CD4-positive, alpha-beta T cell treated with Interleukin-2 at 100 ng/mL for 4 hours (primary cell): ENCODE results near the gene SH3GLB1.

ENCODE experiments used
- DNase-seq: peaks from one replicate; pipeline ENCODE4 v3.0.0-alpha.2; 2020; ENCODE audit warnings: low spot score

The SH3GLB1 gene

DNA sequence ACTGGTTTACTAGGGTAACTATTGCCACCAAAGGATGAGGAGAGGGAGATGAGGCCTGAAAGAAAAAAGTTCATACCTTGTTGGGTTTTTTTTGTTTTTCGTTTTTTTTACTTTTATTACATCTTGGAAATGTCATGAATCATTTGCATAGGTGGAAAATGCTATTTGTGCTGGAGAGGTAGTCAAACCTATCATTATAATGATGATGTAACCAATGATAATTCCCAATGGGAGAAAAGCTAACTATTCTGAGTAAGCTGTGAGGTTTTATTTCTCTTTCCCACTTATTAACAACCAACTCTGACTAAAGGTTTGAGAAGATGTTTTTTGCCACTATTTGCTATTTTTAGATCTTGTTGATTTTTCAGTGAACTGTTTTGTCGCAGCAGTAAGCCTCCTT is 29.0 kb downstream of the SH3GLB1 start:
- DNase-seq: no peak

GRCh38 chr1:86739648-86740509 is 35.5 kb downstream of the SH3GLB1 start:
- DNase-seq: peak; percentile 26

DNA sequence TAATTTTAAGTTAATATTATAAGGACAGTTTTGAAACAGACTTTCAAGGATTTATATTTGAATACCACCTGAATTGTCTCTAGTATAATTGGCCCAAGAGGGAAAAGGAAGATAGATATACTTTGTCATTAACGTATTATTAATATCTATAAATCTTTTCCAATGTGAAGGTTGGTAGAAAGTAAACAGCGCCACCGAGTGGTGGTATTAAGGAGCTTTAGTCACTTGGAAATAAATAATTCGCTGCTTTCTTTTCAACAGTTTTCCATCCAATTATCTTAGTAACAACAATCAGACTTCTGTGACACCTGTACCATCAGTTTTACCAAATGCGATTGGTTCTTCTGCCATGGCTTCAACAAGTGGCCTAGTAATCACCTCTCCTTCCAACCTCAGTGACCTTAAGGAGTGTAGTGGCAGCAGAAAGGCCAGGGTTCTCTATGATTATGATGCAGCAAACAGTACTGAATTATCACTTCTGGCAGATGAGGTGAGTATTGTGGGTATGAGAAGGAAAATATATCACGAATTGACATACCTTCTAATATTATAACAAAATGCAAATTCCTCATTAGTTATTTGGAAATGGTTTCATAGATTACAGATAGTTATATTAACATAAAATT is 37.7 kb downstream of the SH3GLB1 start:
- DNase-seq: peak; percentile 62

GRCh38 chr1:86747304-86747703 is 42.9 kb downstream of the SH3GLB1 start:
- no peak for DNase-seq

- DNase-seq: no peak
These were observed 44.4 kb downstream of the SH3GLB1 start for GRCh38 chr1:86748622-86749373.

DNA sequence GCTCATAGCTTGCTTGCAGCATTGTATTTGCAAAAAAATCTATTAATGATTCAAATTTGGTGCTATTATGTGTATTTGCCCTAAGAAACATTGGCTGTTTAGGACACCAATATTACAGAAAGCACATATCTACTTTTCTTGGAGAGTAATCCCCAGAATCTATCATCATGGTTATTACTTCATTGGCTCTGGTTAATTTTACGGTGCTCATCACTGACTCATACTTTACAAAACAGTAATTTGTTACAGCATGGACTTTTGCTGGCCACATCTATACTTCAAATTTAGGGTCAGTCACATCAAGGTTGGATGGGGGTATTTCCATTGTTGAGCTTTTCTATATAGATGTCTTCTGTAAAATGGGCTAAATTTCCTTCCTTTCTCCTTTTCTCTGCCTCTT is 45.7 kb downstream of the SH3GLB1 start:
- no peak for DNase-seq

- no peak for DNase-seq
These were observed 46.2 kb downstream of the SH3GLB1 start for GRCh38 chr1:86750530-86750929.

GRCh38 chr1:86751923-86752322 is 47.5 kb downstream of the SH3GLB1 start:
- DNase-seq: no peak

DNA sequence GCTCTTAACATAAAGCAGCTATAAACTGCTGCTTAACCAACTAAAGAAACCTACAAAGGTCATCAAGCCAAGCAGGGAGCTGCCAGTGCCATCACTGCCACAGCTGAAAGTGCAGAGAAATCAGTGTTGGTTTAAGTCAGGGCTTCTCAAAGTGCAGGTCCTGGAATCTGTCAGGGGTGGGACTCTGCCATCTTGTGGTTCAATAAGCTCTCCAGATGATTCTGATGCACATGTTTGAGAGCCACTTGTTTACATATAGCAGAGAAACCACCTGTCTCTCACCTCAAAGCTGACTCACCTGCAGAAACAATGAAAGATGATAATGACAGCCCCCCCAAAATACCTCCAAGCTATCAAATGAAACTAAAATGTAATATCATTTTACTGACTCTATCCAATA is 49.3 kb downstream of the SH3GLB1 start:
- DNase-seq: peak; percentile 35

DNA sequence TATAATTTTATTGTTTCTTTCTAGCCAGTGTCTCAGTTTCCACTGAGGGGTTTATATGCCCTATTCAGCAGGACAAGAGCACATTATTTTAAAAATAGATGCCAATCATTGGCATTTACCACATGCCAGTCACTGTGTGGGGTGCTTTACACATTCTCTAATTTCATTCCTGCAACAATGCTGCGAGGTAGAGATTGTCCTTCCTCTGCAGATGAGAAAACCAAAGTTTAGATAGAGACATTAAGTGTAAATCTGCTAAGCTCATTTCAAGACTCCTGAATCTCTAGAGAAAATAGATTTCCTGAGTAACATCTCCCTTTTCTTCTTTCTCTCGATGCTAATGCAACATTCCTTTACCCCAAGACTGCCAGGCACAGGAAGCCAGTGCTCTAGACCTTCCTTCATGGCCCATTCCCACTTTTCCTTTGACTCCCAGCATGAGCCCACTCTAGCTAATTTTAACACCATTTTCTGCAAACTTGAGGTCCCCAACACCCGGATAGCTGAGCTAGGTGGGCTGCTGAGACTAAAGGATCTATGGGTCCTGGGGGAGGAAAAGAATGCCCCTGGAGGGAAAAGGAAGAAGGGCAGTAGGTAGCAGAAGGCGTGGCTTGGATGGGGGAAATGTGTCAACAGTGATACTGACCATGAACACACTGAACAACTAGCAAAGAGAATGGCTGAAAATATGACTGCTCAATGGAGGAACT is 50.0 kb downstream of the SH3GLB1 start:
- no peak for DNase-seq

- no peak for DNase-seq
These were observed 51.7 kb downstream of the SH3GLB1 start for GRCh38 chr1:86756062-86756406.

DNA sequence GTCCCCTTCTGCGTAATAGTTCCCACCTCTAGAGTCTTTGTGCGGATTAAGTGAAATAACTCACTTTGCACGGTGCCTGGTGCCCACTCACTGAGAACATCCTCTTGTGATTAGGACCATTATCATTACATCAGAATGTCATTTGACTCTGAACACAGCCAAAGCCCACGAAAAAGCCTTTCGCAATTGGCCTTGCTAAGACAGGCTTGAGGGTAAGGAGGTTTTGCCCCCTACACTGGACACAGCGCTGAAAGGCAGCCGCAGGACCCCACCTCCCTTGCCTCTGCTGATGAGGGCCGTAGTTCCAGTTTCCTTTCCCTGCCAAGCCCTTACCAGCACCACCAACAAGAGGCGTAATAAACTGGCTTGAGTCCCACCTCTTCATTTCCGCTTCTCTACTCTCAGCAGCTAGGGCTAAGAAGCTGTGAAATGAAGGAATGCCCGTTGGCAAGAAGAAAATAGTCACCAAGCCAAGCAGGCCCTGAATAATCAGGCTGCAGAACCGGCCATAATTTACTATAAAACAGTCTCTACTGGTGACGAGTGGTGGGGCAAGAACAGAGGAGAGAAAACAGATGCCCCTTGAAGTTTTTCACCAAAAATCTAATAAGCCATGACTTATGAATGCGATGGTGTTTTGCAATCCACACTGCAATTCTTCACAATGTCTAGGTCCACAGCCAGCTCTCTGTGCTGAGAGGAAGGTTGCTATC is 53.1 kb downstream of the SH3GLB1 start:
- DNase-seq: no peak

GRCh38 chr1:86758570-86758969 is 54.2 kb downstream of the SH3GLB1 start:
- DNase-seq: no peak

DNA sequence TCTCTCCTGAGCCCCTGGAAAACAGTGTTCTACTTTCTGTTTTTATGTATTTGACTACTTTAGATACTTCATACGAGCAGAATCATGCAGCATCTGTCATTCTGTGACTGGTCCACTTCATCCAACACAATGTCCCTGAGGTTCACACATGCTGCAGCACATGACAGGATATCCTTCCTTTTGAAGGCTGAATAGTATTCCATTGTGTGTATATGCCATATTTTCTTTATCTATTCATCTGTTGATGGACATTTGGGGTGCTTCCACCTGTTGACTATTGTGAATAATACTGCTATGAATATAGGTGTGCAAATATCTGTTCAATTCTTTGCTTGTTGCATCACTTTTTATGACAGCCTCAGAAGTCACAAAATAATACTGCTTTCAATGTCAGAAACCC is 55.8 kb downstream of the SH3GLB1 start:
- no peak for DNase-seq

DNA sequence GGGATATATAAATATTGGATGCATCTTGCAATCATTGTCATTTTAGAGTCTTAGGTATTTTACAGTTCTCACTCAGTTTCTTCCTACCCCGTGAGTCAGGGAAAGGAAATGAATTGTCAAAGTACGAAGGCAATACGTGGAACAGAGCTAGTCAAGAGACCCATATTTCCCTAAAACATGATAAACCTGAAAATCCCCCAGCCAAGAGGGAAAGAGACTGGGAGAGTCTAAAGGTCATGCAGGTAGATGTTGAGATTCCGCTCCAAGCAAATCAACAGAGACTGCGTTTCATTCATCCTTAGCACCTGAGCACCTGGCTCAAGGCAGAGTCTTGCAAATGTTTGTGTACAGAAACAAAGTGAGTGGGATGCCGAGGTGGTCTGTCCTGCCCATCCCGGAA is 58.0 kb downstream of the SH3GLB1 start:
- DNase-seq: no peak

- DNase-seq: no peak
These were observed 60.1 kb downstream of the SH3GLB1 start for GRCh38 chr1:86764523-86764922.

- DNase-seq: no peak
These were observed 60.7 kb downstream of the SH3GLB1 start for GRCh38 chr1:86765073-86765472.

DNA sequence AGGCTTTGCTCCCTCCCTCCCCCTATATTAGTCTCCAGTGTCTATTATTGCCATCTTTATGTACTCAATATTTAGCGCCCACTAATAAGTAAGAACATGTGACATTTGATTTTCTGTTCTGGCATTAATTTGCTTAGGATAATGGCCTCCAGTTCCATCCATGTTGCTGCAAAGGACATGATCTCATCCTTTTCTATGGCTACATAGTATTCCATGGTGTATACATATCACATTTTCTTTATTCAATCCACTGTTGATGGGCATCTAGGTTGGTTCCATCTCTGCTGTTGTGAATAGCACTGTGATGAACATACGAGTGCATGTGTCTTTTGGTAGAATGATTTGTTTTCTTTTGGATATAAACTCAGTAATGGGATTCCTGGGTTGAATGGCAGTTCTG is 61.3 kb downstream of the SH3GLB1 start:
- no peak for DNase-seq

DNA sequence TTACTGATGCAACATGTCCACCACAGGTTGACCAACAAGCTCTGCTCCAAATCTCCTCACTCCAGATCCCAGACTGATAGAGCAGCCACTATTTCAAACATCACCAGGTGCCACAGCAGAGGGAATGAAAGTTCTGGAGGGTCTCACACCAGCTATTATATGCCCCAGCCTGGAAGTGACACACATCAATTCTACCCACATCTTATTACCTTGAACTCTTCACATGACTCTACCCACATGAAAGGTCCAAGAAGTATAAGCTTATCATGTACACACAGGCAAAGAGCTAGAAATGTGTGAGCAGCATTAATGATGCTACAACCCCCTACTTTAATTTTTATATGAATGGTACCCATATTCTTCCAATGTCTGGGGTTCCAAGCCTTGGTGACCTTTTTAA is 64.2 kb downstream of the SH3GLB1 start:
- DNase-seq: no peak

GRCh38 chr1:86769065-86769464 is 64.7 kb downstream of the SH3GLB1 start:
- DNase-seq: no peak

- no peak for DNase-seq
These were observed 69.2 kb downstream of the SH3GLB1 start for GRCh38 chr1:86773341-86774288.
